ENCODE results near the gene AGTR1. TPM values are rescaled to one million over a fixed set of nuclear protein-coding genes. Genes with fewer than 3 reads are reported as not detected.

The AGTR1 gene
- total RNA-seq: 41.8 TPM

DNA sequence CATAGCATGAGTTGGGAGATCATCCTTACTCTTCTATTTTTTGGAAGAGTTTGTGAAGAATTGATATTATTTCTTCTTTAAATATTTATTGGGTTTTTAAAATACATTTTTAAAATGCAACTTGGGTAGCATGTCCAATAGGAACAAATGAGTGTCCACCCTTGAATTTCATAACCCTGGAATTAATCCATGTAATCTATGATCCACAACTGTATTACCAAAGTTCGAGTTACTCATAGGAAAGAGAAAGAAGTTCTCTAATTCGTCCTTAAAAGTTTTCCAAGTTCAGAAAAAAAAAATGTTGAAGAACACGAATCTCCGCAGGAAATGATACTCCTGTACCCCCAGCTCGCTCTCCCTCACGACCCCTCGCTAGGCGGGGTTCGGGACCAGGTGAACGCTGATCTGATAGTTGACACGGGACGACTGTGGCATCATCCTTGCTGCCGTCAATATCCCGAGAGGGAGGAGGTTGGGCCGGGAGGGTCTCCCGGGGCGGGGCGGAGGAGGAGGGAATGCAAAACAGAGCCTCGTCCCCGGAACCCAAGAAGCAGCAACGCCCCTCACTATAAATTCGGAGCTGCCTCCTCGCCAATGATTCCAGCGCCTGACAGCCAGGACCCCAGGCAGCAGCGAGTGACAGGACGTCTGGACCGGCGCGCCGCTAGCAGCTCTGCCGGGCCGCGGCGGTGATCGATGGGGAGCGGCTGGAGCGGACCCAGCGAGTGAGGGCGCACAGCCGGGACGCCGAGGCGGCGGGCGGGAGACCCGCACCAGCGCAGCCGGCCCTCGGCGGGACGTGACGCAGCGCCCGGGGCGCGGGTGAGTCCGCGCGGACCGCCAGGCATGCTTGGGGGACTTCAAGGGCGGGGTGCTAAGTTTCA, at the start of gene AGTR1:
Gene AGTR1 (plus strand): TSS at position 598 of the 884 bp plus-strand sequence. CDS start 43,133 bp downstream, outside the sequence.
- Histone ChIP-seq H3K9ac (ENCODE audit: low read depth in 1 of 3, low read length in 3 of 3) (peak within 1 kb of the TSS; percentile 60 to 67 (median 64)), H3K36me3 (ENCODE audit: control insufficient read depth in 3 of 3, insufficient read depth in 3 of 3, low read length in 3 of 3) (no peaks in the 10 kb centered on the region), H3K4me3 (ENCODE audit: low read length in 3 of 3) (peak within 1 kb of the TSS; percentile 54 to 68 (median 61)), H3K27ac (ENCODE audit: low read depth, low read length) (peak within 1 kb of the TSS; percentile 55), H3K9me3 (ENCODE audit: control insufficient read depth in 3 of 3, low read length in 3 of 3) (no peaks in the 10 kb centered on the region), H3K27me3 (ENCODE audit: control insufficient read depth in 3 of 3, insufficient read depth in 3 of 3, low read length in 3 of 3) (peaks cover 6 to 13% (median 13%) of the 10 kb centered on the region in 3 donors), H3K4me1 (ENCODE audit: control insufficient read depth in 3 of 3, insufficient read depth in 3 of 3, low read length in 3 of 3) (peaks cover 0 to 4% (median 2%) of the 10 kb centered on the region in 3 donors)

DNA sequence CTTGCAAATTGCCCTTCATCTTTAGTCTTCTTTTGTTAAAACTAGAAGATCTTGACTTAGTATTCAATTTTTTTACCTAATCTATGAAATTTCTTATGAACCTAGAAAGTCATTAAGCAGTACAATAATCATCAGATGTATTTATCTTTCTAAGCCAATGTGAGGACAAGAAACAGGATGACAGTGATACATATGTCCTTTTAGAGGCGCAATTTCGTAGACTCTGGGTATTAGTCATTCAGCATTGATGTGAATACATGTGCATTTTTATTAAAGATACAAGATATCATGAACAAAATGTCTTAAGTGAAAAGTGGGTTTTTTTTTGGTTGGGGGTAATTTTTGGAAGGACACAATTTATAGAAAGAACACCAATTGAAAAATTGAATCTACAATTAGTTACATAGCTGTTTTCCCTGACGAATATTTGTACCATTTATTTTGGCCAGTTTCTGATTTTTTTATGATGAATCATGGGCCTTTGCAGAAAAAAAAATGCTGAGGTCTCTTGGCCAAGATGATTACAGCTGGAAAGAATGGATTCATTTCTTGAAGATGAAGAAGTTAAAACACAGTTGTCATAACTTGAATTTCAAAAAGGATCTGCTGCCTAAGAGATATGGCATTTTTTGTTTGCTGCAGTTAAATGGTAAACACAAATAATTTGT, 48.9 kb upstream of the AGTR1 start:
- H3K27ac ChIP-seq (ENCODE audit: low read depth, low read length): no peak overlapping the region
- no peak overlapping the region for H3K9ac ChIP-seq (ENCODE audit: low read depth in 1 of 3, low read length in 3 of 3)
- H3K9me3 ChIP-seq (ENCODE audit: control insufficient read depth in 3 of 3, low read length in 3 of 3): no peaks in the 10 kb centered on the region

DNA sequence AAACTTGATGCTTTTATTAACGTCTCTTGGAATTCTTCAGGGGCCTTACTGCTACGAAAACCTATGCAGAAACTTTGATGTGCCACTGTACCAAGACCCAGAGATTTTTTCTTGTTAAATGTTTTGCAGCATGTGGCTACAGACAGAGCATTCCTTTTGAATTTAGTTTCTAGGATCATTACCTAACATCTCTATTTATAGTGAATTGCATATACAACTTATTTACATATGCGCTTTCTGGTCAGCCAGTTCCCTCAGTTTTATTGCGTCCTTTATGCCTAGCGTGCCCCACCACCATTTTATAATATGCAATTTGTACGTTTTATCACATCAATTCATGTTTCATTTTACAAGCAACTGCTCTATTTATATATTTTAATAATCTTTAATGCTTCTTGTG, 46.2 kb upstream of the AGTR1 start:
- Histone ChIP-seq H3K9ac (ENCODE audit: low read depth in 1 of 3, low read length in 3 of 3) (no peak overlapping the region), H3K4me1 (ENCODE audit: control insufficient read depth in 3 of 3, insufficient read depth in 3 of 3, low read length in 3 of 3) (no peaks in the 10 kb centered on the region)

More for the DNA sequence above, 48.9 kb upstream of the AGTR1 start:
- H3K36me3 ChIP-seq (ENCODE audit: control insufficient read depth in 3 of 3, insufficient read depth in 3 of 3, low read length in 3 of 3): no peaks in the 10 kb centered on the region
- H3K4me3 ChIP-seq (ENCODE audit: low read length in 3 of 3): no peak overlapping the region
- H3K4me1 ChIP-seq (ENCODE audit: control insufficient read depth in 3 of 3, insufficient read depth in 3 of 3, low read length in 3 of 3): peaks cover 0 to 3% (median 0%) of the 10 kb centered on the region in 3 donors
- H3K27me3 ChIP-seq (ENCODE audit: control insufficient read depth in 3 of 3, insufficient read depth in 3 of 3, low read length in 3 of 3): no peaks in the 10 kb centered on the region

DNA sequence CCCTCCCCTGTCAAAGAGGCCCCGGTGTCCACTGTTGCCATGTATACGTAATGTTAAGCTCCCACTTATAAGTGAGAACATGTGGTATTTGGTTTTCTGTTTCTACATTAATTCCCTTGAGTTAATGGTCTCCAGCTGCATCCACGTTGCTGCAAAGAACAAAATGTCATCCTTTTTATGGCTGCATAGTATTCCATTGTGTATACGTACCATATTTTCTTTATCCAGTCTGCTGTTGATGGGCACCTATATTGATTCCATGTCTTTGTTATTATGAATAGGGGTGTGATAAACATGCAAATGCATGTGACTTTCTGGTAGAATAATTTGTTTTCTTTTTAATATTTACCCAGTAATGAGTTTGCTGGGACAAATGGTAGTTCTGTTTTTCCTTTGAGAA, 43.3 kb upstream of the AGTR1 start:
- no peaks in the 10 kb centered on the region for H3K4me1 ChIP-seq (ENCODE audit: control insufficient read depth in 3 of 3, insufficient read depth in 3 of 3, low read length in 3 of 3)
- no peak overlapping the region for H3K9ac ChIP-seq (ENCODE audit: low read depth in 1 of 3, low read length in 3 of 3)
- no peak overlapping the region for H3K4me3 ChIP-seq (ENCODE audit: low read length in 3 of 3)
- H3K36me3 ChIP-seq (ENCODE audit: control insufficient read depth in 3 of 3, insufficient read depth in 3 of 3, low read length in 3 of 3): no peaks in the 10 kb centered on the region
- no peaks in the 10 kb centered on the region for H3K27me3 ChIP-seq (ENCODE audit: control insufficient read depth in 3 of 3, insufficient read depth in 3 of 3, low read length in 3 of 3)
- H3K27ac ChIP-seq (ENCODE audit: low read depth, low read length): no peak overlapping the region
- H3K9me3 ChIP-seq (ENCODE audit: control insufficient read depth in 3 of 3, low read length in 3 of 3): no peaks in the 10 kb centered on the region

More for the DNA sequence above, 46.2 kb upstream of the AGTR1 start:
- no peaks in the 10 kb centered on the region for H3K36me3 ChIP-seq (ENCODE audit: control insufficient read depth in 3 of 3, insufficient read depth in 3 of 3, low read length in 3 of 3)
- H3K4me3 ChIP-seq (ENCODE audit: low read length in 3 of 3): no peak overlapping the region
- H3K9me3 ChIP-seq (ENCODE audit: control insufficient read depth in 3 of 3, low read length in 3 of 3): no peaks in the 10 kb centered on the region
- no peaks in the 10 kb centered on the region for H3K27me3 ChIP-seq (ENCODE audit: control insufficient read depth in 3 of 3, insufficient read depth in 3 of 3, low read length in 3 of 3)
- no peak overlapping the region for H3K27ac ChIP-seq (ENCODE audit: low read depth, low read length)

DNA sequence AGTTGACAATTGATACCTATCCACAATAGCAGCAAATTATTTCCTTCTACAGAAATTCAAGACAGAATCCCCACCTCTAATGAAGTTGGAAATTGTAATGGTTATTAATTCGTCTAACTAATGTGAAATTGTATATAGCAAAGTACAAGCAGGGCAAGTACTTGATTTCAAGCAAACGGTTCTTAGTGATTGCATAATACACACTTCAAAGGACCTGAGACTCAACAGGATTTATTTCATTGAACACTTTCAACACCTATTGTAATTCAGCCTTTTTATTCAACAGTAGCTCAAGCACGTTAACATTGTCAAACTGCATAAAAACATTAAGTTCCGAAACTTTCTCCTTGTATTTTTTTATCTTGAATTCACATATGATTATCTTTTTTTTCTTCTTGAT, 40.2 kb upstream of the AGTR1 start:
- no peak overlapping the region for H3K4me3 ChIP-seq (ENCODE audit: low read length in 3 of 3)
- no peak overlapping the region for H3K27ac ChIP-seq (ENCODE audit: low read depth, low read length)
- H3K4me1 ChIP-seq (ENCODE audit: control insufficient read depth in 3 of 3, insufficient read depth in 3 of 3, low read length in 3 of 3): no peaks in the 10 kb centered on the region
- H3K36me3 ChIP-seq (ENCODE audit: control insufficient read depth in 3 of 3, insufficient read depth in 3 of 3, low read length in 3 of 3): no peaks in the 10 kb centered on the region
- H3K9me3 ChIP-seq (ENCODE audit: control insufficient read depth in 3 of 3, low read length in 3 of 3): no peaks in the 10 kb centered on the region
- H3K27me3 ChIP-seq (ENCODE audit: control insufficient read depth in 3 of 3, insufficient read depth in 3 of 3, low read length in 3 of 3): no peaks in the 10 kb centered on the region
- no peak overlapping the region for H3K9ac ChIP-seq (ENCODE audit: low read depth in 1 of 3, low read length in 3 of 3)

DNA sequence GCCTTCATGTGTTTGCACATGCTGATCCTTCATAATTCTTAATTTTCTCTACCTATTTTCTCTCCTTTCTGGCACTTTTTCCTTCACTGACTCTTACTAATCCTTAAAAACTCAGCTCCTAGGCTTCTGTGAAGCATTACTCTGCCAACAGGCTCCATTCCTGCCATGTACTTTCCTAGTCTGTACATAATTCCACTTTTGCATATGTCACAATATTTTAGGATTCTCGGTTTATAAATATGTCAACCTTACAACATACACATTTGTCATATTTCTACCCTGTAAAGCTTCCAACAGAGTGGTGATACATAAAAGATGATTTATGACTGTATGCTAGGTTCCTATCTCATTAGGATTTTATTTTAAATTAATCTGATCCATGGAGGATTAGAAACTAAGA, 38.2 kb upstream of the AGTR1 start:
- no peaks in the 10 kb centered on the region for H3K9me3 ChIP-seq (ENCODE audit: control insufficient read depth in 3 of 3, low read length in 3 of 3)
- no peaks in the 10 kb centered on the region for H3K36me3 ChIP-seq (ENCODE audit: control insufficient read depth in 3 of 3, insufficient read depth in 3 of 3, low read length in 3 of 3)
- H3K27ac ChIP-seq (ENCODE audit: low read depth, low read length): no peak overlapping the region
- no peaks in the 10 kb centered on the region for H3K27me3 ChIP-seq (ENCODE audit: control insufficient read depth in 3 of 3, insufficient read depth in 3 of 3, low read length in 3 of 3)
- H3K4me3 ChIP-seq (ENCODE audit: low read length in 3 of 3): no peak overlapping the region
- H3K4me1 ChIP-seq (ENCODE audit: control insufficient read depth in 3 of 3, insufficient read depth in 3 of 3, low read length in 3 of 3): no peaks in the 10 kb centered on the region
- no peak overlapping the region for H3K9ac ChIP-seq (ENCODE audit: low read depth in 1 of 3, low read length in 3 of 3)

DNA sequence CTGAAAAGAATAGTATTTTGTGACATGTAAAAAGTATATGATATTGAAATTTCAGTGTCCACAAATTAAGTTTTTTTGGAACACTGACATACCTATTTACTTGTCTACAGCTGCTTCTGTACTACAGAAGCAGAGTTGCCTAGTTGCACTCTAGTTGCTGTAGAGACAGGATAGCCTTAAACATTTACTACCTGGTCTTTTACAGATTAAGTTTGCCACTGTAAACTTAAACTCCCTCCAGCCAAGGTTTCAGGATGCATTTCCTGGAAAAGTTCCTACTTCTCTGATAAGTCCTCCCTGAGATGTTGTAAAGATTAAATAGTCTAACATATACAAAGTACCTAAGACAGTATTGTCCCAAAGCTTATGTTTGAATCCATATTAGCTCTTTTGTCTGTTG, 17.4 kb upstream of the AGTR1 start:
- Histone ChIP-seq H3K27ac (ENCODE audit: low read depth, low read length) (no peak overlapping the region), H3K27me3 (ENCODE audit: control insufficient read depth in 3 of 3, insufficient read depth in 3 of 3, low read length in 3 of 3) (no peaks in the 10 kb centered on the region), H3K4me3 (ENCODE audit: low read length in 3 of 3) (no peak overlapping the region), H3K9me3 (ENCODE audit: control insufficient read depth in 3 of 3, low read length in 3 of 3) (no peaks in the 10 kb centered on the region), H3K4me1 (ENCODE audit: control insufficient read depth in 3 of 3, insufficient read depth in 3 of 3, low read length in 3 of 3) (peaks cover 0 to 3% (median 0%) of the 10 kb centered on the region in 3 donors), H3K36me3 (ENCODE audit: control insufficient read depth in 3 of 3, insufficient read depth in 3 of 3, low read length in 3 of 3) (no peaks in the 10 kb centered on the region), H3K9ac (ENCODE audit: low read depth in 1 of 3, low read length in 3 of 3) (no peak overlapping the region)

DNA sequence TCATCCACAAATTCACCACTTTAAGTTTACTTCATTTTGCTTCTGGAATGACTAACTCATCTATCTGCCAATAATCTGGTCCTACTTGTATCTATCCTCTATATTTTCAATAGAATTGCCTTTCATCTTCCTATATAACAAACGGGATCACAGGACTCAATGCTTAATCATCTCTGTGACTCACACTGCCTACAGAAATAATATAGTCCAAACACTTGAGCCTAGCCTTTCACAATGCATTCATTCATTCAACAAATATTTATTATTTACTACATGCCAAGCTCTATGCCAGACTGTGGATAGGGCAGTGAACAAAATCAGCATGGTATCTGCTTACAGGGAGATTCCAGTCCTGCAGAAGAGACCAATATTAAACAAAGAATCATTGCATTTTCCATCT, 16.6 kb upstream of the AGTR1 start:
- Histone ChIP-seq H3K4me3 (ENCODE audit: low read length in 3 of 3) (no peak overlapping the region), H3K9ac (ENCODE audit: low read depth in 1 of 3, low read length in 3 of 3) (no peak overlapping the region), H3K9me3 (ENCODE audit: control insufficient read depth in 3 of 3, low read length in 3 of 3) (no peaks in the 10 kb centered on the region), H3K4me1 (ENCODE audit: control insufficient read depth in 3 of 3, insufficient read depth in 3 of 3, low read length in 3 of 3) (peaks cover 0 to 3% (median 0%) of the 10 kb centered on the region in 3 donors), H3K27ac (ENCODE audit: low read depth, low read length) (no peak overlapping the region), H3K27me3 (ENCODE audit: control insufficient read depth in 3 of 3, insufficient read depth in 3 of 3, low read length in 3 of 3) (no peaks in the 10 kb centered on the region), H3K36me3 (ENCODE audit: control insufficient read depth in 3 of 3, insufficient read depth in 3 of 3, low read length in 3 of 3) (no peaks in the 10 kb centered on the region)

DNA sequence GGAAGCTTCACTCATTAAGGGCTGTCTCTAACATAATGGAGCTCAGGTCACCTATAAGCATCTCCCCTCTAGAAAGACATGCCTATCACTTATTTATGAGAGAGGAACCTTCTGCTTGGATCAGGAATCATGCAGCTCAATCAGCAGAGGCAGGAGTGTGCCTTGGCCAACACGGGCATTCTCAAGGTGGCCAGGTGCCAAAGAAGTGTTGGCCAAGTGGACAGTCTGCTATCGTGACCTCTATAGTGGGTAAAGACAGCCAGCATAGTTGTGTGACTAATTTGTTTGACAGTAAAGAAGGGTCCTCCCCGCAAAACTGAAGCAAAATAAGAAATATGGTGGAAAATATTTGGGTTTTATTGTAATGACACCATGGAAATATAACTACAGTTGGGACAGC, 14.7 kb upstream of the AGTR1 start:
- Histone ChIP-seq H3K9me3 (ENCODE audit: control insufficient read depth in 3 of 3, low read length in 3 of 3) (no peaks in the 10 kb centered on the region), H3K36me3 (ENCODE audit: control insufficient read depth in 3 of 3, insufficient read depth in 3 of 3, low read length in 3 of 3) (no peaks in the 10 kb centered on the region), H3K4me1 (ENCODE audit: control insufficient read depth in 3 of 3, insufficient read depth in 3 of 3, low read length in 3 of 3) (peaks cover 0 to 3% (median 0%) of the 10 kb centered on the region in 3 donors), H3K27me3 (ENCODE audit: control insufficient read depth in 3 of 3, insufficient read depth in 3 of 3, low read length in 3 of 3) (no peaks in the 10 kb centered on the region), H3K9ac (ENCODE audit: low read depth in 1 of 3, low read length in 3 of 3) (no peak overlapping the region), H3K27ac (ENCODE audit: low read depth, low read length) (no peak overlapping the region), H3K4me3 (ENCODE audit: low read length in 3 of 3) (no peak overlapping the region)

DNA sequence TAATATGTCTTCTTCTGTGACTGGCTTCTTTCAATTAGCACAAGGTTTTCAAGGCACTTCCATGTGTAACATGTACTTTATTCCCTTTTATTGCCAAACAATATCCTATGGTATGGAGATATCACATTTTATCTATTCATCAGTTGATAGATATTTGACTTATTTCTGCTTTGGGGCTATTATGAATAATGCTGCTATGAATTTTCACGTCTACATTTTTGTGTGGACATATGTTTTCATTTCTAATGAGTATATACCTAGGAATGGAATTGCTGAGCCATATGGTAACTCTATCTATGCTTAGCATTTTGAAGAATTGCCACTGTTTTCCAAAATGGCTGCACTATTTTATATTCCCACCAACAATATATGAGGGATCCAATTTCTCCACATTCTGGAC, 3.6 kb upstream of the AGTR1 start:
- Histone ChIP-seq H3K27ac (ENCODE audit: low read depth, low read length) (no peak overlapping the region), H3K36me3 (ENCODE audit: control insufficient read depth in 3 of 3, insufficient read depth in 3 of 3, low read length in 3 of 3) (no peaks in the 10 kb centered on the region), H3K4me1 (ENCODE audit: control insufficient read depth in 3 of 3, insufficient read depth in 3 of 3, low read length in 3 of 3) (peaks cover 0 to under 1% (median 0%) of the 10 kb centered on the region in 3 donors), H3K4me3 (ENCODE audit: low read length in 3 of 3) (no peak overlapping the region), H3K27me3 (ENCODE audit: control insufficient read depth in 3 of 3, insufficient read depth in 3 of 3, low read length in 3 of 3) (peaks cover 6 to 10% (median 10%) of the 10 kb centered on the region in 3 donors), H3K9ac (ENCODE audit: low read depth in 1 of 3, low read length in 3 of 3) (no peak overlapping the region), H3K9me3 (ENCODE audit: control insufficient read depth in 3 of 3, low read length in 3 of 3) (no peaks in the 10 kb centered on the region)
